Measurements from ENCODE around the gene RFFL.

Gene RFFL

GRCh38 chr17:35081638-35082037 is 18.1 kb upstream of the RFFL start:
- Histone ChIP-seq H3K4me2 (ENCODE audit: low read length) (no peak overlapping the region; the same call in 1 of the 2 replicates), H3F3A (ENCODE audit: control insufficient read depth, insufficient read depth) (no peaks in the 10 kb centered on the region), H3K9me3 (ENCODE audit: control insufficient read depth, insufficient read depth, low read length) (no peaks in the 10 kb centered on the region), H3K36me3 (ENCODE audit: control insufficient read depth, low read length) (no peaks in the 10 kb centered on the region), H3K79me2 (ENCODE audit: control insufficient read depth, low read length) (no peaks in the 10 kb centered on the region), H3K27ac (ENCODE audit: low read depth, low read length) (no peak overlapping the region), H3K4me1 (ENCODE audit: control insufficient read depth, low read length) (peaks cover 32% of the 10 kb centered on the region), H3K4me3 (ENCODE audit: low read length) (no peak overlapping the region), H4K20me1 (ENCODE audit: control insufficient read depth, insufficient read depth, low read depth, low read length) (no peaks in the 10 kb centered on the region), H3K9me2 (replicated peaks; ENCODE audit: control insufficient read depth, low read length) (no peaks in the 10 kb centered on the region), H3K27me3 (ENCODE audit: control insufficient read depth, low read length) (no peaks in the 10 kb centered on the region)
- TF ChIP-seq EZH2phosphoT487 (IDR thresholded peaks at IDR 0.05; ENCODE audit: borderline replicate concordance, low read length) (no peak), CTCF (IDR thresholded peaks at IDR 0.05; ENCODE audit: low read depth, low read length, poor library complexity, severe bottlenecking) (no peak)

- TF ChIP-seq CTCF (IDR thresholded peaks at IDR 0.05; ENCODE audit: low read depth, low read length, poor library complexity, severe bottlenecking) (no peak), EZH2phosphoT487 (IDR thresholded peaks at IDR 0.05; ENCODE audit: borderline replicate concordance, low read length) (no peak)
Measured at GRCh38 chr17:35080536-35080935, 17.0 kb upstream of the RFFL start.

GRCh38 chr17:35079547-35080423 is 16.3 kb upstream of the RFFL start:
- no peaks in the 10 kb centered on the region for H3K27me3 ChIP-seq (ENCODE audit: control insufficient read depth, low read length)
- peaks cover 32% of the 10 kb centered on the region for H3K4me1 ChIP-seq (ENCODE audit: control insufficient read depth, low read length)
- TF ChIP-seq CTCF (IDR thresholded peaks at IDR 0.05; ENCODE audit: low read depth, low read length, poor library complexity, severe bottlenecking) (no peak), EZH2phosphoT487 (IDR thresholded peaks at IDR 0.05; ENCODE audit: borderline replicate concordance, low read length) (no peak)
- H3K36me3 ChIP-seq (ENCODE audit: control insufficient read depth, low read length): no peaks in the 10 kb centered on the region
- no peak overlapping the region for H3K27ac ChIP-seq (ENCODE audit: low read depth, low read length)
- no peaks in the 10 kb centered on the region for H4K20me1 ChIP-seq (ENCODE audit: control insufficient read depth, insufficient read depth, low read depth, low read length)
- peak overlapping the region; percentile 38; the same call in 1 of the 2 replicates for H3K4me2 ChIP-seq (ENCODE audit: low read length)
- H3K79me2 ChIP-seq (ENCODE audit: control insufficient read depth, low read length): no peaks in the 10 kb centered on the region
- H3K9me3 ChIP-seq (ENCODE audit: control insufficient read depth, insufficient read depth, low read length): no peaks in the 10 kb centered on the region
- H3K9me2 ChIP-seq (replicated peaks; ENCODE audit: control insufficient read depth, low read length): no peaks in the 10 kb centered on the region
- no peaks in the 10 kb centered on the region for H3F3A ChIP-seq (ENCODE audit: control insufficient read depth, insufficient read depth)
- H3K4me3 ChIP-seq (ENCODE audit: low read length): no peak overlapping the region

More at GRCh38 chr17:35080536-35080935, 17.0 kb upstream of the RFFL start:
- Histone ChIP-seq H3K4me1 (ENCODE audit: control insufficient read depth, low read length) (peaks cover 32% of the 10 kb centered on the region), H3K27ac (ENCODE audit: low read depth, low read length) (no peak overlapping the region), H3K9me3 (ENCODE audit: control insufficient read depth, insufficient read depth, low read length) (no peaks in the 10 kb centered on the region), H3K9me2 (replicated peaks; ENCODE audit: control insufficient read depth, low read length) (no peaks in the 10 kb centered on the region), H3F3A (ENCODE audit: control insufficient read depth, insufficient read depth) (no peaks in the 10 kb centered on the region), H4K20me1 (ENCODE audit: control insufficient read depth, insufficient read depth, low read depth, low read length) (no peaks in the 10 kb centered on the region), H3K79me2 (ENCODE audit: control insufficient read depth, low read length) (no peaks in the 10 kb centered on the region), H3K4me2 (ENCODE audit: low read length) (peak overlapping the region; percentile 38), H3K27me3 (ENCODE audit: control insufficient read depth, low read length) (no peaks in the 10 kb centered on the region), H3K36me3 (ENCODE audit: control insufficient read depth, low read length) (no peaks in the 10 kb centered on the region), H3K4me3 (ENCODE audit: low read length) (no peak overlapping the region)
